H9 (cell line): ENCODE results near the gene CAMKK1. TPM values are rescaled to one million over a fixed set of nuclear protein-coding genes. Genes with fewer than 3 reads are reported as not detected.

Experiments used
- DNase-seq: peaks from one replicate; pipeline ENCODE4 v3.0.0-alpha.2; 2017
- H2AFZ ChIP-seq: one replicate; pipeline ENCODE4 v1.6.1; 2013; ENCODE audit warnings: mild to moderate bottlenecking, low read length, control low read depth, moderate library complexity
- H2AK5ac ChIP-seq: 2 replicates; pipeline ENCODE4 v1.6.1; 2013; ENCODE audit warnings: low read length, control low read depth, mixed read lengths; ENCODE audit not compliant: insufficient read length
- H2BK120ac ChIP-seq: one replicate; pipeline ENCODE4 v1.6.1; 2013; ENCODE audit warnings: low read depth, mild to moderate bottlenecking, low read length, control low read depth, inconsistent platforms; ENCODE audit not compliant: poor library complexity, severe bottlenecking
- H2BK12ac ChIP-seq: 2 replicates; pipeline ENCODE4 v1.6.1; 2013; ENCODE audit warnings: low read length, control low read depth, mixed read lengths, low read depth; ENCODE audit not compliant: insufficient read length
- H2BK15ac ChIP-seq: 2 replicates; pipeline ENCODE4 v1.6.1; 2013; ENCODE audit warnings: low read depth, low read length, control low read depth
- H2BK20ac ChIP-seq: one replicate; pipeline ENCODE4 v1.6.1; 2013; ENCODE audit warnings: low read depth, mild to moderate bottlenecking, low read length, control low read depth, inconsistent platforms; ENCODE audit not compliant: poor library complexity, severe bottlenecking
- H2BK5ac ChIP-seq: 2 replicates; pipeline ENCODE4 v1.6.1; 2013; ENCODE audit warnings: low read length, control low read depth, mixed read lengths; ENCODE audit not compliant: insufficient read length
- H3K14ac ChIP-seq: 2 replicates; pipeline ENCODE4 v1.6.1; 2013; ENCODE audit warnings: low read length, control low read depth; ENCODE audit not compliant: insufficient read depth
- H3K18ac ChIP-seq: 2 replicates; pipeline ENCODE4 v1.6.1; 2013; ENCODE audit warnings: low read depth, mild to moderate bottlenecking, mixed read lengths, low read length, control low read depth; ENCODE audit not compliant: insufficient read length
- H3K23ac ChIP-seq: 2 replicates; pipeline ENCODE4 v1.6.1; 2013; ENCODE audit warnings: low read length, control low read depth, mixed read lengths, low read depth; ENCODE audit not compliant: insufficient read length
- H3K23me2 ChIP-seq: 2 replicates; pipeline ENCODE4 v1.6.1; 2013; ENCODE audit warnings: low read depth, mild to moderate bottlenecking, mixed read lengths, low read length, control low read depth; ENCODE audit not compliant: insufficient read length, poor library complexity, severe bottlenecking
- H3K27ac ChIP-seq: 2 replicates; pipeline ENCODE4 v1.5.1; 2013; ENCODE audit warnings: low read length, control low read depth, mixed read lengths, low read depth; ENCODE audit not compliant: insufficient read length
- H3K27me3 ChIP-seq: 2 replicates; pipeline ENCODE4 v1.6.1; 2013; ENCODE audit warnings: low read length, control low read depth, inconsistent platforms; ENCODE audit not compliant: insufficient read depth
- H3K4ac ChIP-seq: 2 replicates; pipeline ENCODE4 v1.6.1; 2013; ENCODE audit warnings: low read depth, mild to moderate bottlenecking, control low read depth, inconsistent platforms, low read length, moderate library complexity
- H3K4me1 ChIP-seq: 2 replicates; pipeline ENCODE4 v1.6.1; 2013; ENCODE audit warnings: low read length, control low read depth, inconsistent platforms; ENCODE audit not compliant: insufficient read depth
- H3K4me2 ChIP-seq: 2 replicates; pipeline ENCODE4 v1.6.1; 2013; ENCODE audit warnings: low read length, control low read depth, mixed read lengths; ENCODE audit not compliant: insufficient read length, insufficient read depth
- H3K56ac ChIP-seq: 2 replicates; pipeline ENCODE4 v1.6.1; 2013; ENCODE audit warnings: low read depth, mild to moderate bottlenecking, mixed read lengths, low read length, control low read depth; ENCODE audit not compliant: insufficient read length
- H3K79me1 ChIP-seq: 2 replicates; pipeline ENCODE4 v1.6.1; 2013; ENCODE audit warnings: low read depth, mild to moderate bottlenecking, moderate library complexity, low read length, control low read depth, inconsistent platforms; ENCODE audit not compliant: insufficient read depth, poor library complexity, severe bottlenecking
- H3K79me2 ChIP-seq: 2 replicates; pipeline ENCODE4 v1.6.1; 2013; ENCODE audit warnings: low read length, control low read depth, inconsistent platforms; ENCODE audit not compliant: insufficient read depth
- H3K9ac ChIP-seq: 2 replicates; pipeline ENCODE4 v1.6.1; 2013; ENCODE audit warnings: low read length, control low read depth, mixed read lengths; ENCODE audit not compliant: insufficient read length; ENCODE audit errors: extremely low read depth
- H3K9me3 ChIP-seq: one replicate; pipeline ENCODE4 v1.6.1; 2013; ENCODE audit warnings: low read depth, low read length, inconsistent platforms; ENCODE audit not compliant: control insufficient read depth
- H3T11ph ChIP-seq: one replicate; pipeline ENCODE4 v1.6.1; 2013; ENCODE audit warnings: mild to moderate bottlenecking, low read length, control low read depth, inconsistent platforms
- H4K20me1 ChIP-seq: one replicate; pipeline ENCODE4 v1.6.1; 2013; ENCODE audit not compliant: control insufficient read depth, insufficient read length, insufficient read depth
- H4K5ac ChIP-seq: 2 replicates; pipeline ENCODE4 v1.6.1; 2013; ENCODE audit warnings: low read depth, mild to moderate bottlenecking, mixed read lengths, low read length, control low read depth; ENCODE audit not compliant: insufficient read length
- H4K8ac ChIP-seq: replicated peaks from 2 replicates; pipeline ENCODE4 v1.6.1; 2013; ENCODE audit warnings: low read length, control low read depth, mixed read lengths, low read depth; ENCODE audit not compliant: insufficient read length
- H4K91ac ChIP-seq: 2 replicates; pipeline ENCODE4 v1.6.1; 2013; ENCODE audit warnings: low read depth, mild to moderate bottlenecking, moderate library complexity, mixed read lengths, low read length, control low read depth; ENCODE audit not compliant: insufficient read length
- H3K27ac Mint-ChIP-seq, 3 experiments: 2 replicates in 2 of 3; 3 replicates in 1 of 3; pipeline ENCODE4 v1.8.0; 2020 to 2021; ENCODE audit warnings: mixed read lengths in 3 of 3, mild to moderate bottlenecking in 1 of 3, moderate library complexity in 1 of 3
- H3K27me3 Mint-ChIP-seq: 2 replicates; pipeline ENCODE4 v1.8.0; 2021; ENCODE audit warnings: low read depth, mild to moderate bottlenecking, moderate library complexity, mixed read lengths
- H3K36me3 Mint-ChIP-seq, 3 experiments: 2 replicates in 2 of 3; 3 replicates in 1 of 3; pipeline ENCODE4 v1.8.0; 2020 to 2021; ENCODE audit warnings: low read depth in 3 of 3, mixed read lengths in 3 of 3; ENCODE audit not compliant: insufficient read depth in 1 of 3
- H3K4me1 Mint-ChIP-seq, 2 experiments: 2 replicates each; pipeline ENCODE4 v1.8.0; 2020; ENCODE audit warnings: mixed read lengths in 2 of 2
- H3K4me3 Mint-ChIP-seq, 2 experiments: 2 replicates in 1 of 2; 3 replicates in 1 of 2; pipeline ENCODE4 v1.8.0; 2020 to 2021; ENCODE audit warnings: mild to moderate bottlenecking in 2 of 2, mixed read lengths in 2 of 2, moderate library complexity in 1 of 2
- H3K9me3 Mint-ChIP-seq, 2 experiments: 2 replicates in 1 of 2; 3 replicates in 1 of 2; pipeline ENCODE4 v1.8.0; 2020; ENCODE audit warnings: mild to moderate bottlenecking in 2 of 2, mixed read lengths in 2 of 2, moderate library complexity in 1 of 2
- CTCF ChIP-seq: fragments of 200-600 bp; sonication (generic); conservative IDR thresholded peaks from 3 replicates; pipeline ENCODE4 v1.8.0; 2021; ENCODE audit warnings: antibody characterized with exemption, mild to moderate bottlenecking
- WGBS: extraction: QIAGEN DNeasy Blood & Tissue Kit; methylation state at CpG from one replicate; pipeline ENCODE4 v1.1.7; 2013; ENCODE audit warnings: missing lambda C conversion rate, low lambda C conversion rate, mixed read lengths; ENCODE audit not compliant: insufficient read length; ENCODE audit errors: extremely low coverage; 5-methylcytosine and 5-hydroxymethylcytosine counted together
- total RNA-seq: library from RNA; stranded (reverse); gene quantifications from 2 replicates; pipeline ENCODE4 v1.2.1, GENCODE V29; 2021

Gene CAMKK1
- total RNA-seq, 1 experiment from 2014 or later, result 6.7 TPM

- H4K91ac ChIP-seq, result no peak overlapping the region
- DNase-seq, result no peak
- H2BK15ac ChIP-seq, result no peak overlapping the region
- no peak overlapping the region for H3K4me2 ChIP-seq
- H2AK5ac ChIP-seq, result no peak overlapping the region
- Mint-ChIP-seq H3K9me3 (no peaks in the 10 kb centered on the region), H3K36me3 (peaks cover 4 to 25% (median 24%) of the 10 kb centered on the region in 3 experiments; a peak in 6 of 7 replicates), H3K27me3 (no peaks in the 10 kb centered on the region), H3K27ac (no peak overlapping the region), H3K4me1 (peaks cover 2% of the 10 kb centered on the region in 2 experiments; a peak in 2 of 4 replicates), H3K4me3 (no peak overlapping the region; a peak in 1 of 5 replicates)
- no peak overlapping the region for H2BK5ac ChIP-seq
- no peak overlapping the region for H3T11ph ChIP-seq
- H3K79me1 ChIP-seq, result no peaks in the 10 kb centered on the region
- no peak overlapping the region for H4K5ac ChIP-seq
- H2BK12ac ChIP-seq, result no peak overlapping the region
- no peaks in the 10 kb centered on the region for H4K20me1 ChIP-seq
- no peaks in the 10 kb centered on the region for H3K9me3 ChIP-seq
- no peak overlapping the region for H3K27ac ChIP-seq
- no CpG with 5 or more reads among the region's 10 CpGs for whole genome bisulfite sequencing
- no peak overlapping the region for H4K8ac ChIP-seq
- TF ChIP-seq CTCF, result no peak
- H3K4me1 ChIP-seq, result no peaks in the 10 kb centered on the region
- no peak overlapping the region for H3K18ac ChIP-seq
- no peak overlapping the region for H3K23ac ChIP-seq
- H2BK120ac ChIP-seq, result no peak overlapping the region
- H2BK20ac ChIP-seq, result no peak overlapping the region
- no peaks in the 10 kb centered on the region for H3K79me2 ChIP-seq
- H2AFZ ChIP-seq, result no peak overlapping the region
- no peak overlapping the region for H3K4ac ChIP-seq
- no peak overlapping the region for H3K56ac ChIP-seq
- H3K27me3 ChIP-seq, result no peaks in the 10 kb centered on the region
- H3K23me2 ChIP-seq, result no peaks in the 10 kb centered on the region
- H3K9ac ChIP-seq, result no peak overlapping the region
- H3K14ac ChIP-seq, result no peak overlapping the region
Observed at GRCh38 chr17:3873862-3874261, 19.0 kb downstream of the CAMKK1 start.
